Tibial nerve (tissue), 3 donors: ENCODE data around the gene ARSJ.
"Not testable (repeated sequence)": the region's sequence is repeated elsewhere in the genome, so short reads cannot be mapped to it uniquely, and the experiment has no call there.

Experiments used
- EP300 ChIP-seq, 2 donors: sonication (generic); formaldehyde crosslinking; IDR thresholded peaks; one replicate each; pipeline ENCODE4 v1.6.1; 2017; ENCODE audit warnings: antibody characterized with exemption in 2 of 2, mild to moderate bottlenecking in 1 of 2
- POLR2A ChIP-seq, 2 donors: fragments of 450-650 bp; IDR thresholded peaks; one replicate each; pipeline ENCODE4 v1.6.1; 2017; ENCODE audit warnings: antibody characterized with exemption in 2 of 2, mild to moderate bottlenecking in 2 of 2, moderate library complexity in 2 of 2

- TF ChIP-seq POLR2A, EP300 (IDR thresholded peaks at IDR 0.05): not testable (repeated sequence)
These were observed 54.7 kb downstream of the ARSJ start for GRCh38 chr4:113924706-113925105.
